Activated effector memory CD4-positive, alpha-beta T cell treated with Interleukin-2 at 50 U/mL for 16 hours (primary cell): ENCODE results near the gene KRT4.
"Not testable (repeated sequence)": the region's sequence is repeated elsewhere in the genome, so short reads cannot be mapped to it uniquely, and the experiment has no call there.

Experiments
- DNase-seq: peaks from one replicate; pipeline ENCODE4 v3.0.0-alpha.2; 2020

KRT4 gene

GRCh38 chr12:52813885-52814709, at the start of gene KRT4:
TSS of gene KRT4 (minus strand) at chr12:52814116. CDS start at chr12:52814058, 58 bp downstream.
- no peak for DNase-seq

DNA sequence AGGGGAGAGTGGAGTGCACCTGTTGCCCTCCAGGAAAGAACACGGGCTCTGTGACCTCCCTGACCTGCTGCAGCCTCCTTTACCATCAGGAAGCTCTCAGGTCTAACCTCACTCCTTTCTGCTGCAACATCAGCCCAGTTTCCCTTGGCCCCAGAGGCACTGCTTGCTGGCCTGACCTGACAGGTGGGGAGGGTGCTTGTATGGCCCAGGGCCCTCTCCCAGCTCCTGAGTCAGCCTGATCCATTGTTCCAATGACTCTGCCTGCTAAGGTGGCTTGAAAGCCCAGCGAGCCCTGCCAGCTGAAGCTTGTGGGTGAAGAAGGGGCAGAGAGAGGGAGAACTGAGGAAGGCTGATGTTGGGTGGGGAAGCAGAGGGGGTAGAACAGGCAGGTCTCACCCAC, 48.1 kb upstream of the KRT4 start:
- DNase-seq = no peak

DNA sequence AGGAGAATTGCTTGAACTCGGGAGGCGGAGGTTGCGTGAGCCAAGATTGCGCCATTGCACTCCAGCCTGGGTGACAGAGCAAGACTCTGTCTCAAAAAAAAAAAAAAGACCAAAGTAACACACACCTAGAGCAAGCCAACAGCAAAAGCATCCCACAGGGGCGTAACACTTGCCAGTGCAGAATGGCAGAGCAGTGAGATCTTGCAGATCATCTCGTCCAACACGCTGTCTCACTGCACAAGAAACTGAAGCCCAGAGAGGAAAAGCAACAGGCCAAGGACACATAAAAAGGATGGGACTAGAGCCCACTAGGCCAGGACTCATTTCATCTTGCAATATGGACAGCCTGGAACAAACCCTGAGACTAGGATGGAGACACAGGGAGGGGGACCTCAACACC, 47.6 kb upstream of the KRT4 start:
- no peak for DNase-seq

DNA sequence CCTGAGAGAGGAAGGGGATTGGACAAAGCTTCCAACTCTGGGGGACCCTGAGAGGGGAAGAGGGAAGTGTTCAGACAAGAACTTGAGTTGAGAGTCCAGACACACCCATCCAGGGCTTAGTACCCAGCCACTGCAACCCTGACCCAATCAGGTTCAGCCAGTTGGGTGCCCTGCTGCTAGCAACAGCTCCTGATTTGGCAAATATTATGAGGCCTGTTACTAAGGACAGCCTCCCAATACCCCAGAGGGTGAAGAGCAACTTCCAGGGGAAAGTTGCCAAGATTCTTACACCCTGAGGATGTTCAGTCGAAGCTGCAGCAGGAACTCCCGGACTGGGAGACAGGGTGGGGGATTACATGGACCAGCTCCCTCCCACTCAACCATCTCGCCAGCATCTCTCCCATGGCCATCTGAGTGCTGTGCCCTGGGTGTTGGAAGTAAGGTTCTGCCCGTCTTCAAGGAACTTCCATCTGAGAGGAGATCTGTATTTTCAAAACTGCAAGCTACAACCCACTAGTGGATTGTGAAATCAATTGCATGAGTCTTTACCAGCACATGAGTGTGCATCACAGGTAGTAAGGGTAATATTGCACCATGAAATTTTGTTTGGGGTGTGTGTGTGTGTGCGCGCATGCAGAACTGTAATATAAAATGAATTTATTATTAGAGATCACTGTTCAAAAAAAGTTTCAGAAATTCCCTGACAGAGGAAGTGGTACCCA, 46.3 kb upstream of the KRT4 start:
- DNase-seq = no peak

- no peak for DNase-seq
These were observed 43.6 kb upstream of the KRT4 start for GRCh38 chr12:52857500-52857899.

GRCh38 chr12:52856787-52857186, 42.9 kb upstream of the KRT4 start:
- DNase-seq = no peak

DNA sequence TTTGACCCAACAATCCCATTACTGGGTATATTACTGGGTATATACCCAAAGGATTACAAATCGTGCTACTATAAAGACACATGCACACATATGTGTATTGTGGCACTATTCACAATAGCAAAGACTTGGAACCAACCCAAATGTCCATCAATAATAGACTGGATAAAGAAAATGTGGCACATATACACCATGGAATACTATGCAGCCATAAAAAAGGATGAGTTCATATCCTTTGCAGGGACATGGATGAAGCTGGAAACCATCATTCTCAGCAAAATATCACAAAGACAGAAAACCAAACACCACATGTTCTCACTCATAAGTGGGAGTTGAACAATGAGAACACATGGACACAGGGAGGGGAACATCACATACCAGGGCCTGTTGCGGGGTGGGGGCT, 42.2 kb upstream of the KRT4 start:
- DNase-seq = not testable (repeated sequence)

- DNase-seq = no peak
These were observed 37.9 kb upstream of the KRT4 start for GRCh38 chr12:52851787-52852186.

DNA sequence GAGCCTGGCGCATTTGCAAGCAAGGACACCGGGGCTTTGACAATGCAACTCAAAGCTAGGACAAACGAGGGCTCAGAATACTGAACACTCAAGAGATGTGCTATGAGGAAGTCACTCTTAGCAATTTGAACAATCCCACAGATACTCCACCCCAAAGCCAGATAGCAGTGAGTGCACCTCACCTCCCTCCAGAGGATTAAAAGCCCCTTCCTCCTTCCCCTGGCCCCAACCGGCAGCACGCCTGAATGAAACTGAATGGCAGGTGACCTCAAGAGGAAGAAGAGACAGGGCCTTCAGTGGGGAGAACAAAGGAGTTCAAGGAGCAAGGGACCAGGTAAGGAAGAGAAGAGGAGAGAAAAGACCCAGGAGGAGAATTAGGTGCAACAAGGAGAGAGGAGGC, 36.8 kb upstream of the KRT4 start:
- no peak for DNase-seq

- no peak for DNase-seq
These were observed 35.6 kb upstream of the KRT4 start for GRCh38 chr12:52849511-52849910.

GRCh38 chr12:52848661-52849255, 34.8 kb upstream of the KRT4 start, which contains the start of gene KRT78:
TSS of gene KRT78 (minus strand) at chr12:52848994. CDS start at chr12:52848930, 64 bp downstream.
- no peak for DNase-seq

DNA sequence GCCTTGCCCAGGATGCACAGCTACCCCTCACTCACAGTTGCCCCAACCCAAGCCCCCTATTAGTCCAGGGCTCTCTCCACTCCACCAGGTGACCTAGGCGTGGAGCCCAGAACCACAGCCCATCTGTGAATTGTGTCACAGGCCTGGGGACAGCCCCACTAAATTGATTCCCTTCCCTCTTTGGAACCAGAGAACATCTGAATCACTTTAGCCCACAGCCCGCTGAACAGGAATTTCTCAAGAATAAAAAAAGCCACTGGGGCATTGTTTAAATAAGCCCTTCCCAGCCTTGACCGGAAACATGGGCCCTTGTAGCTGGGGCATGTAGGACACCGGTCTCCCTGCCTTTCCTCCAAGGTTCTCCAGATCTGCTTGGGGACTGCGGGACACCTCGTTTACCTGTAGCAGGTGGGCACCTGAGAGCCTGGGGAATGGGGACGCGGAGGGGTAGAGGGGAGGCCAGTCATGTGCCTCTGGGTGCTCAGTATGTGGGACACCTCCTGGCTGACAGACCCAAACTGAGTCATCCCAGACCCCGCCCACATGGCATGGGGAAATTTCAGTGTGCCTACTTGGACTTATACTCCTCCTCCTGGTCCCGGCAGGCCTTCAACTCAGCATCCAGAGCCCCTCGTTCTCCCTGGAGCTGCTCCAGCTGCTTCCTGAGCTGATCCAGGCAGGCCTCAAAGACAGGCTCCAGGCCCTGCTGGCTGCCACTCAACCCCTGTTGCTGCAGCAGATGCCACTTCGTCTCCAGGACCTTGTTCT, 33.6 kb upstream of the KRT4 start:
- DNase-seq = no peak

GRCh38 chr12:52846356-52846970, 32.5 kb upstream of the KRT4 start:
- DNase-seq = no peak

DNA sequence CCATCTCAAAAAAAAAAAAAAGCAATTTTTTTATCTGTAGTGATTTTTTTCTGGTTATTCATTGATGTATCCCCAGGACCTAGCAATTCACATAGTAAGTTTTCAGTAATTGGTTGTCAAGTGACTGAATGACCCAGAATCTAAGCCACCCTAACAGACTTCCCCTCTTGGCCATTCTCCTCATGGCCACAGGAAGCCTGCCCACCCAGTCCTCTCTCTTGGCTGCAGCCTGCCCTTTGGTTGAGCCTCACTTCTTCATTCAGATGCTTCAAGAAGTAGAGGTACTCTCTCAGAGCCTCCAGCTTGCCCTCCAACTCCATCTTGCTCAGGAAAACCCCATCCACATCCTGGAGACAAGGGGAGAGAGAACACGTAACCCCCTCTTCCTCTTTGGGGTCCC, 32.0 kb upstream of the KRT4 start:
- no peak for DNase-seq

DNA sequence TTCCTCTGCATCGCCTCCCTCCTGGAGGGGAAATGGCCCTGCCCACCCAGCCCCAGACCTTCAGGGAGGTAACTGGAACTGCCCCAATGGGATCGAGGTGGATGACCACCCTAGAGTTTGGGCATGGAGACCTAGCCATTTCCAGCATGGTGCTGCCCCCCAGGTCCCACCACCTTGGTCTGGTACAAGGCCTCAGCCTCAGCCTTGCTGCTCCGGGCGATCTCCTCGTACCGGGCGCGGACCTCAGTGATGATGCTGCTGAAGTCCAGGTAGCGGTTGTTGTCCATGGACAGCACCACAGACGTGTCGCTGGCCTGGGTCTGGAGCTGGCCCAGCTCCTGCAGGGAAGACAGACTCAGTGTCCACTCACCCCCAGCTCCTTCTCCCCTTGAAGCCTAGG, 30.5 kb upstream of the KRT4 start:
- no peak for DNase-seq

GRCh38 chr12:52839436-52840105, 25.7 kb upstream of the KRT4 start:
- DNase-seq = no peak

GRCh38 chr12:52838609-52839435, 24.9 kb upstream of the KRT4 start:
- DNase-seq = no peak

- DNase-seq = no peak
These were observed 24.1 kb upstream of the KRT4 start for GRCh38 chr12:52837781-52838608.

DNA sequence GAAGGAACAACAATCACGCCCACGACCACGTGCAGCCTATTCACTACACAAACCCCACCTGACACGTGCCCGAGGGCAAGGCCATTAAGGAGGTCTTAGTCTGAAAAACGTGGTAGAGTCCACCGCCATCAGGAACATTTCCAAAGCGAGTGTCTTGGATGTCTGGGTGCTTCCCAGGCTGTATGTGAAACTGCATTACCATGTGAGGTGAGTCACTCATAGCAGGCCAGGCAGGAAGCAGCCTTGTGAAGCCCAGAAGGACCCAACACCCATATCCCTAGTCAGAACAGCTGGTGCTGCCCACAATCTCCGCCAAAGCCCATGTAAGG, 23.5 kb upstream of the KRT4 start:
- no peak for DNase-seq
